ENCODE results near the gene BRPF1. TPM values are rescaled to one million over a fixed set of nuclear protein-coding genes. Genes with fewer than 3 reads are reported as not detected.
A peak's percentile ranks its signal among the peaks of the same experiment; 100 is the strongest.

The BRPF1 gene
- polyA plus RNA-seq, 1 of the 3 experiments (the other 2 are of a cell fraction): 13.0 TPM

DNA sequence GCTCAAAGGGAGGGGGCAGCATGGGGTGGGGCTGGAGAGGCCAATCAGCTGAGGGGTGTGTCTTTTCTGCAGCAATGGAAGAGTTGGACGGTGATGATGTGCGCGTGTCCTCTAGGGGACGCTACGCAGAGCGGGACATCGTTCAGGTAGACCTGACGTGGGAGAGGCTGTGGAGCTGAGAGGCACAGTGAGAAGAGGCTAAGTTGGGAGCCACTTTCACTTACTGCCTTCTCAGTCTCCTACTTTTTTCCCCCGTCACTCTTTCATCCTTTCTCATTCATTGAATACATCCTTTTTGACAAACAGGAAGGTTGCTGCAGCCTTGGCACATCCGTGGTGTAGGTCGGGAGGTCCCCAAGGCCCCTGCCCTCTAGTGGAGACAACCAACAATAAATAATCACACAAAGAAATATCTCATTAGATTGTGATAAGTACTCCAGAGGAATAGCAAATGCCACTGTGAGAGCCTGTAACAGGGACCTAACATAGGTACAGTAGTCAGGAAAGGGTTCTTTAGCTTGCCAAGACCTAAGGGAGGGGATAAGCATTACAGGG is 4.4 kb upstream of the BRPF1 start (continued):
- peak; percentile 49 for TF ChIP-seq RAD21 (IDR thresholded peaks at IDR 0.05; ENCODE audit: low read length)
- TF ChIP-seq, protein P1, sequence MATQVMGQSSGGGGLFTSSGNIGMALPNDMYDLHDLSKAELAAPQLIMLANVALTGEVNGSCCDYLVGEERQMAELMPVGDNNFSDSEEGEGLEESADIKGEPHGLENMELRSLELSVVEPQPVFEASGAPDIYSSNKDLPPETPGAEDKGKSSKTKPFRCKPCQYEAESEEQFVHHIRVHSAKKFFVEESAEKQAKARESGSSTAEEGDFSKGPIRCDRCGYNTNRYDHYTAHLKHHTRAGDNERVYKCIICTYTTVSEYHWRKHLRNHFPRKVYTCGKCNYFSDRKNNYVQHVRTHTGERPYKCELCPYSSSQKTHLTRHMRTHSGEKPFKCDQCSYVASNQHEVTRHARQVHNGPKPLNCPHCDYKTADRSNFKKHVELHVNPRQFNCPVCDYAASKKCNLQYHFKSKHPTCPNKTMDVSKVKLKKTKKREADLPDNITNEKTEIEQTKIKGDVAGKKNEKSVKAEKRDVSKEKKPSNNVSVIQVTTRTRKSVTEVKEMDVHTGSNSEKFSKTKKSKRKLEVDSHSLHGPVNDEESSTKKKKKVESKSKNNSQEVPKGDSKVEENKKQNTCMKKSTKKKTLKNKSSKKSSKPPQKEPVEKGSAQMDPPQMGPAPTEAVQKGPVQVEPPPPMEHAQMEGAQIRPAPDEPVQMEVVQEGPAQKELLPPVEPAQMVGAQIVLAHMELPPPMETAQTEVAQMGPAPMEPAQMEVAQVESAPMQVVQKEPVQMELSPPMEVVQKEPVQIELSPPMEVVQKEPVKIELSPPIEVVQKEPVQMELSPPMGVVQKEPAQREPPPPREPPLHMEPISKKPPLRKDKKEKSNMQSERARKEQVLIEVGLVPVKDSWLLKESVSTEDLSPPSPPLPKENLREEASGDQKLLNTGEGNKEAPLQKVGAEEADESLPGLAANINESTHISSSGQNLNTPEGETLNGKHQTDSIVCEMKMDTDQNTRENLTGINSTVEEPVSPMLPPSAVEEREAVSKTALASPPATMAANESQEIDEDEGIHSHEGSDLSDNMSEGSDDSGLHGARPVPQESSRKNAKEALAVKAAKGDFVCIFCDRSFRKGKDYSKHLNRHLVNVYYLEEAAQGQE (IDR thresholded peaks at IDR 0.05; ENCODE audit: low read depth, low read length): no peak

DNA sequence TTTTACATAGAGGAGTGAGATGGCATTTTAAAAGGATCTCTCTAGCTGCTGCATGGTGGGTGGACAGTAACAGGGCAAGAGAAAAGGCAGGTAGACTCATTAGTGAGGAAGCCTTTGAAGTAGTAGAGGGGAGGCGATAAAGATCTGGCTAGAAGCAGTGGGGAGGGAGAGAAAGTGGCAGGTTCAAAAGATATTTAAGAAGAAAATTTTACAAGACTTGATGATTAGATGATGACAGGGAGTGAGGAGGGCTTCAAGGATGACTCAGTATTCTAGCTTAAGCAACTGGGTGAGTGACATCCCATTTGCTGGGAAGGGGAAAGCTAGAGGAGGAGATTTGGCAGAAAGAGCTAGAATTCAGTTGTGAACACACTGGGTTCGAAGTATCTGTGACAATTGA is 3.8 kb upstream of the BRPF1 start:
- 95% methylated on average over 2 of the region's 2 CpGs for WGBS (ENCODE audit: low lambda C conversion rate)
- H3F3A ChIP-seq (replicated peaks; ENCODE audit: insufficient read depth): peaks cover 14% of the 10 kb centered on the region
- no peaks in the 10 kb centered on the region for H3K9me3 ChIP-seq
- peaks cover 5 to 8% of the 10 kb centered on the region in 2 experiments; a peak in 1 of 4 replicates for H3K4me1 ChIP-seq (ENCODE audit: control insufficient read depth in 1 of 2, insufficient read depth in 2 of 2, low read depth in 1 of 2, low read length in 1 of 2)
- H3K27ac ChIP-seq (ENCODE audit: low read depth in 2 of 2, low read length in 1 of 2): no peak overlapping the region
- no peaks in the 10 kb centered on the region for H3K36me3 ChIP-seq (replicated peaks in 1 of 2; ENCODE audit: control insufficient read depth in 1 of 2, insufficient read depth in 2 of 2, low read length in 1 of 2)
- POLR2A ChIA-PET: no interaction called here
- peaks cover 11% of the 10 kb centered on the region for H3K79me2 ChIP-seq (ENCODE audit: insufficient read depth)
- H4K20me1 ChIP-seq (ENCODE audit: insufficient read depth): peaks cover 6% of the 10 kb centered on the region
- no peaks in the 10 kb centered on the region for H3K9me2 ChIP-seq
- no peak overlapping the region for H3K4me2 ChIP-seq
- DNase-seq: no peak
- H3K4me3 ChIP-seq (ENCODE audit: low read depth in 2 of 2, low read length in 1 of 2): no peak overlapping the region
- CTCF ChIA-PET: interaction anchor here (0.7 to 1.6 kb wide), 7 partner anchors 9 to 229 kb away, joined by 3 to 9 read pairs (median 4); partner anchors contain the start of gene LHFPL4
- TF ChIP-seq MXI1 (IDR thresholded peaks at IDR 0.05; ENCODE audit: low read depth, low read length) (no peak), SMC3 (IDR thresholded peaks at IDR 0.05; ENCODE audit: low read depth, low read length) (no peak), FOSL2 (IDR thresholded peaks at IDR 0.05; ENCODE audit: borderline replicate concordance, low read depth) (no peak), NRF1 (IDR thresholded peaks at IDR 0.05; ENCODE audit: low read depth, low read length) (no peak), NFIC (IDR thresholded peaks at IDR 0.05; ENCODE audit: borderline replicate concordance) (no peak)
- TF ChIP-seq, protein P2, sequence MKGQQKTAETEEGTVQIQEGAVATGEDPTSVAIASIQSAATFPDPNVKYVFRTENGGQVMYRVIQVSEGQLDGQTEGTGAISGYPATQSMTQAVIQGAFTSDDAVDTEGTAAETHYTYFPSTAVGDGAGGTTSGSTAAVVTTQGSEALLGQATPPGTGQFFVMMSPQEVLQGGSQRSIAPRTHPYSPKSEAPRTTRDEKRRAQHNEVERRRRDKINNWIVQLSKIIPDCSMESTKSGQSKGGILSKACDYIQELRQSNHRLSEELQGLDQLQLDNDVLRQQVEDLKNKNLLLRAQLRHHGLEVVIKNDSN (IDR thresholded peaks at IDR 0.05; ENCODE audit: borderline replicate concordance, low read depth): no peak
- TF ChIP-seq, protein P3, sequence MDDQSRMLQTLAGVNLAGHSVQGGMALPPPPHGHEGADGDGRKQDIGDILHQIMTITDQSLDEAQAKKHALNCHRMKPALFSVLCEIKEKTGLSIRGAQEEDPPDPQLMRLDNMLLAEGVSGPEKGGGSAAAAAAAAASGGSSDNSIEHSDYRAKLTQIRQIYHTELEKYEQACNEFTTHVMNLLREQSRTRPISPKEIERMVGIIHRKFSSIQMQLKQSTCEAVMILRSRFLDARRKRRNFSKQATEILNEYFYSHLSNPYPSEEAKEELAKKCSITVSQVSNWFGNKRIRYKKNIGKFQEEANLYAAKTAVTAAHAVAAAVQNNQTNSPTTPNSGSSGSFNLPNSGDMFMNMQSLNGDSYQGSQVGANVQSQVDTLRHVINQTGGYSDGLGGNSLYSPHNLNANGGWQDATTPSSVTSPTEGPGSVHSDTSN (IDR thresholded peaks at IDR 0.05): no peak
- TF ChIP-seq, protein P4, sequence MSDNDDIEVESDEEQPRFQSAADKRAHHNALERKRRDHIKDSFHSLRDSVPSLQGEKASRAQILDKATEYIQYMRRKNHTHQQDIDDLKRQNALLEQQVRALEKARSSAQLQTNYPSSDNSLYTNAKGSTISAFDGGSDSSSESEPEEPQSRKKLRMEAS (IDR thresholded peaks at IDR 0.05; ENCODE audit: low read depth): no peak
- H2AFZ ChIP-seq (ENCODE audit: low read depth): no peak overlapping the region
- H3K27me3 ChIP-seq (ENCODE audit: insufficient read depth): no peaks in the 10 kb centered on the region
- no peak overlapping the region for H3K9ac ChIP-seq
